ENCODE results near the gene DMD.

DNA sequence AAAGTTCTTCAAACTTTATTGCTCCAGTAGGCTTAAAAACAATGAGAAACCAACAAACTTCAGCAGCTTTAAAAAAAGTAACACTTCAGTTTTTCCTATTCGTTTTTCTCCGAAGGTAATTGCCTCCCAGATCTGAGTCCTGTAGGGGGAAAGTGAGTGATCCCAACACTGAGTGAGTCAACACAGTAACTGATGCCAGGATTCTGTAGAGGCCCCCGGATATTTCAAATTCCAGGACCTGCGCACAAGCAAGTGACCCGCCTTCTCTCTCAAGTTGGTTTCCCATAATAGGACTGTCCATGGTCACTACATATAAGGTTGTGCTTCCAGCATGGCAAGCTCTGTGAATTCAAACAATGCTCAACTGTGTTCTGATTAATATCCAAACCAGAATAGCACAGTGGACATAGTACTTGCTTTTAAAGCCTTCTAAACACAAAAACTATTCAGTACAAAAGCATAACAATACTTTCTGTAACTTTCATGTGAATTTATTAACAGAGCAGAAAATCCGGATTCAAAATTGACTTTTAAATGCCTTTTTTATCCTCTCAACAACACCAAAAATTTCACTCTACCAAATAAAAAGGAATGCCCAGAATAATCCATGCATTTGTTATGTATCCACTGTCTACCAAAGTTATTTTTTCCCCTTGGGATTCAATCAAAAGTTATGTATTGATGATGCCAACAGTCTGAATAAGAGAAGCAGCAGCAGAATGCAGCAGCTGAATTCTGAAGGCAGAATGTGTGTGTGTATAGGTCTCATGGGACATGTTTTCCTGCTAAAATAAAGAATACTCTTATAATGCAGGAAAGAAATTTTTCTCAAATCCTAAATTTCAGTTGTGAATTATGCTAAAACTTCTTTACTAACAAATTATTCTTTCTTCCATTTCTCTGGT lies at the start of gene DMD:
- TF ChIP-seq, protein P1, sequence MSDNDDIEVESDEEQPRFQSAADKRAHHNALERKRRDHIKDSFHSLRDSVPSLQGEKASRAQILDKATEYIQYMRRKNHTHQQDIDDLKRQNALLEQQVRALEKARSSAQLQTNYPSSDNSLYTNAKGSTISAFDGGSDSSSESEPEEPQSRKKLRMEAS (IDR thresholded peaks at IDR 0.05; ENCODE audit: low read depth, low read length) = no peak
- TF ChIP-seq, protein P2, sequence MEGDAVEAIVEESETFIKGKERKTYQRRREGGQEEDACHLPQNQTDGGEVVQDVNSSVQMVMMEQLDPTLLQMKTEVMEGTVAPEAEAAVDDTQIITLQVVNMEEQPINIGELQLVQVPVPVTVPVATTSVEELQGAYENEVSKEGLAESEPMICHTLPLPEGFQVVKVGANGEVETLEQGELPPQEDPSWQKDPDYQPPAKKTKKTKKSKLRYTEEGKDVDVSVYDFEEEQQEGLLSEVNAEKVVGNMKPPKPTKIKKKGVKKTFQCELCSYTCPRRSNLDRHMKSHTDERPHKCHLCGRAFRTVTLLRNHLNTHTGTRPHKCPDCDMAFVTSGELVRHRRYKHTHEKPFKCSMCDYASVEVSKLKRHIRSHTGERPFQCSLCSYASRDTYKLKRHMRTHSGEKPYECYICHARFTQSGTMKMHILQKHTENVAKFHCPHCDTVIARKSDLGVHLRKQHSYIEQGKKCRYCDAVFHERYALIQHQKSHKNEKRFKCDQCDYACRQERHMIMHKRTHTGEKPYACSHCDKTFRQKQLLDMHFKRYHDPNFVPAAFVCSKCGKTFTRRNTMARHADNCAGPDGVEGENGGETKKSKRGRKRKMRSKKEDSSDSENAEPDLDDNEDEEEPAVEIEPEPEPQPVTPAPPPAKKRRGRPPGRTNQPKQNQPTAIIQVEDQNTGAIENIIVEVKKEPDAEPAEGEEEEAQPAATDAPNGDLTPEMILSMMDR (IDR thresholded peaks at IDR 0.05; ENCODE audit: low read depth, low read length) = no peak
- TF ChIP-seq MYC (IDR thresholded peaks at IDR 0.05; ENCODE audit: low read depth, low read length) = no peak
- no peak for TF ChIP-seq POLR2A (IDR thresholded peaks at IDR 0.05; ENCODE audit: extremely low read depth, insufficient read length)

Measured in NB4 (cell line).